ENCODE results near the gene PITPNC1.
"Not testable (repeated sequence)": the region's sequence is repeated elsewhere in the genome, so short reads cannot be mapped to it uniquely, and the experiment has no call there.

PITPNC1 gene

DNA sequence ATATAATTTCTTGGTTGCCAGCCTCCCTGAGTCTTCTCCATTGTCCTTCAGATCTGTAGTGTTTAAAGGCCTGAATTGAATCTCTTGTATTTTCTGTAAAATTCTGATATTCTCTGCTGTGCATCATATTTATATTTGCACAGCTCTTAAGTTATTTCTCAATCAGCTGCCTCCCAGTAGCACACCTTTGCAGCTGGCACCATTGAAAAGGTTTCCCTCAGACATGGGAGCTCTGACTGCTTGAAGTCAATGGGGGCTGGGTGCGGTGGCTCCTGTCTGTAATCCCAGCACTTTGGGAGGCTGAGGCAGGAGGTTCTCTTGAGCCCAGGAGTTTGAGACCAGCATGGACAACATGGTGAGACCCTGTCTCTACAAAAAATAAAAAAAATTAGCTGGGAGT, 40.4 kb downstream of the PITPNC1 start:
- no peak overlapping the region for H3K9ac ChIP-seq (ENCODE audit: low read depth, low read length)
- peaks cover 5% of the 10 kb centered on the region; the same call in 1 of the 2 replicates for H3K9me3 ChIP-seq (ENCODE audit: insufficient read depth, low read depth, low read length)
- H3K4me1 ChIP-seq (ENCODE audit: insufficient read depth, low read length): peaks cover 6% of the 10 kb centered on the region
- WGBS: 98% methylated on average over 1 of the region's 1 CpG
- H3K27me3 ChIP-seq (ENCODE audit: insufficient read depth, low read length): no peaks in the 10 kb centered on the region
- no peaks in the 10 kb centered on the region for H3K36me3 ChIP-seq (ENCODE audit: insufficient read depth, low read length)
- H3K4me3 ChIP-seq (ENCODE audit: low read length): no peak overlapping the region
- no peak overlapping the region for H3K27ac ChIP-seq (ENCODE audit: low read depth, low read length)

DNA sequence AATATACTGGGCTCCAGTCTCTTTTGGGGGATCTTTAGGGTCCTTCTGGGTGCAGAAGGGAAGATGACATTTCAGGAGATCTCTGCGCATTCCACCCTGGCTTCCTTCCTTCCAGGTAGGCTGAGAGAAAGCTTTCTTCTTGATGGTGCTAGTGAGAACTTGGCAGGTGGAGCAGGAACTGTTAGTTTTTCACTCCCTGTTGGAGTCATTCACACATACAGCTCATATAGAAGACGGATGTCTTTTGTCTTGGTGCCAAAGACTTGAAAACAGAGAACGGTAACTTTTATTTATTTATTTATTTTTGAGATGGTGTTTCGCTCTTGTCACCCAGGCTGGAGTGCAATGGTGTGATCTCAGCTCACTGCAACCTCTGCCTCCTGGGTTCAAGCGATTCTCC, 43.9 kb downstream of the PITPNC1 start:
- no peaks in the 10 kb centered on the region for H3K27me3 ChIP-seq (ENCODE audit: insufficient read depth, low read length)
- H3K9me3 ChIP-seq (ENCODE audit: insufficient read depth, low read depth, low read length): no peaks in the 10 kb centered on the region
- peaks cover 11% of the 10 kb centered on the region for H3K4me1 ChIP-seq (ENCODE audit: insufficient read depth, low read length)
- H3K27ac ChIP-seq (ENCODE audit: low read depth, low read length): no peak overlapping the region
- no peak overlapping the region for H3K4me3 ChIP-seq (ENCODE audit: low read length)
- no peak overlapping the region for H3K9ac ChIP-seq (ENCODE audit: low read depth, low read length)
- WGBS: 95% methylated on average over 4 of the region's 5 CpGs
- no peaks in the 10 kb centered on the region for H3K36me3 ChIP-seq (ENCODE audit: insufficient read depth, low read length)

DNA sequence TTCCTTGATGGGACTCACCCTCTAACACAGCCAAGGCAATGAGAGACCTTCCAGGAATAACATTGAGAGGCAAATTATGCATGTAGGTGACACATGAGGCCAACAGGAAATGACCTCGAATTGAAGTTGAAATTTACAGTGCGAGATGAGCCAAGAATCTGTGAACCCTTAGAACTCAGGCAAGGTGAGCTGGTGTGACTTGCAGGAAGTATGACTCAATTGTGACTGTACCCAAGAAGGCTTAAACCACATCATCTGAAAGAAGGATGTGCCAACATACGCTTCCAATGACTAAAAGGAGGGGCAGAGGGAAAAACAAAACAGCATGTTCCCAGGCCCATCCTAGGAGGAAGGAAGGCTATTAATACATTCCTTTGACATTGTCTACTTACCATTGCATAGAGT, 44.8 kb downstream of the PITPNC1 start:
- Histone ChIP-seq H3K27ac (ENCODE audit: low read depth, low read length) (no peak overlapping the region), H3K27me3 (ENCODE audit: insufficient read depth, low read length) (no peaks in the 10 kb centered on the region), H3K9ac (ENCODE audit: low read depth, low read length) (no peak overlapping the region), H3K4me3 (ENCODE audit: low read length) (no peak overlapping the region), H3K4me1 (ENCODE audit: insufficient read depth, low read length) (peaks cover 11% of the 10 kb centered on the region), H3K9me3 (ENCODE audit: insufficient read depth, low read depth, low read length) (no peaks in the 10 kb centered on the region), H3K36me3 (ENCODE audit: insufficient read depth, low read length) (no peaks in the 10 kb centered on the region)
- WGBS: 68% methylated on average over 3 of the region's 3 CpGs

DNA sequence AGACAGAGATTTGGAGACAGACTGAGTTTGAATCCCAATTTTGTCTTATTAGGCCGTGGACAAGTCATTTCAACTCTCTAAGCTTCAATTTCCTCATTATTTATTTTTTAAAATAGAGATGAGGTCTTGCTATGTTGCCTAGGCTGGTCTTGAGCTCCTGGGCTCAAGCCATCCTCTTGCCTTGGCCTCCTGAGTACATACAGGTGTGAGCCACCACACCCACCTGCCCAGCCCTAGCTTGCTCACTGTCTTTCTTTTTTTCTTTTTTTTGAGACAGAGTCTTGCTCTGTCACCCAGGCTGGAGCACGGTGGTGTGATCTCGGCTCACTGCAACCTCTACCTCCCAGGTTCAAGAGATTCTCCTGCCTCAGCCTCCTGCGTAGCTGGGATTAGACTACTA, 45.2 kb downstream of the PITPNC1 start:
- H3K4me1 ChIP-seq (ENCODE audit: insufficient read depth, low read length): peaks cover 11% of the 10 kb centered on the region
- H3K36me3 ChIP-seq (ENCODE audit: insufficient read depth, low read length); H3K9me3 ChIP-seq (ENCODE audit: insufficient read depth, low read depth, low read length); H3K27me3 ChIP-seq (ENCODE audit: insufficient read depth, low read length); H3K27ac ChIP-seq (ENCODE audit: low read depth, low read length); H3K4me3 ChIP-seq (ENCODE audit: low read length); H3K9ac ChIP-seq (ENCODE audit: low read depth, low read length): not testable (repeated sequence)
- 97% methylated on average over 3 of the region's 4 CpGs for WGBS

DNA sequence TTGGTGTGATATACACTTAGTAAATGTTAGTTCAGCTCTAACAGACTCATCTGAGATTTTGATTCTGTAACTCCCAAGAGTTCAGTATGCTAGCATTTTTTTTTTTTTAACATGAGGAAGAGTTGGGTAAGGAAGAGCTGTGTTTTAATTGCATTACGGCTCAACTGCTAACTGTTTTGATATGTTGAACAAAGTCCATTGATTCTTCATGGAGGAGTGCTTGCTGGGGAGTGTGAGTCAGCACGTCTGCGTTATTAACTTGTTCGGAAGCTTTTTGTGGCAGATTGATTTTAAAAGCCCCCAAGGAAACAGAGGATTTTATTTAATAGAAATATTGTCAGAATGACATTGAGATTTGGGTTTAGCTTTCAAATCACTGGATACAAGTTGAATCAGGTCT, 45.8 kb downstream of the PITPNC1 start:
- H3K9ac ChIP-seq (ENCODE audit: low read depth, low read length): no peak overlapping the region
- H3K27ac ChIP-seq (ENCODE audit: low read depth, low read length): no peak overlapping the region
- no peak overlapping the region for H3K4me3 ChIP-seq (ENCODE audit: low read length)
- H3K4me1 ChIP-seq (ENCODE audit: insufficient read depth, low read length): peaks cover 11% of the 10 kb centered on the region
- no peaks in the 10 kb centered on the region for H3K9me3 ChIP-seq (ENCODE audit: insufficient read depth, low read depth, low read length)
- H3K27me3 ChIP-seq (ENCODE audit: insufficient read depth, low read length): no peaks in the 10 kb centered on the region
- no peaks in the 10 kb centered on the region for H3K36me3 ChIP-seq (ENCODE audit: insufficient read depth, low read length)
- 87% methylated on average over 4 of the region's 4 CpGs for WGBS

DNA sequence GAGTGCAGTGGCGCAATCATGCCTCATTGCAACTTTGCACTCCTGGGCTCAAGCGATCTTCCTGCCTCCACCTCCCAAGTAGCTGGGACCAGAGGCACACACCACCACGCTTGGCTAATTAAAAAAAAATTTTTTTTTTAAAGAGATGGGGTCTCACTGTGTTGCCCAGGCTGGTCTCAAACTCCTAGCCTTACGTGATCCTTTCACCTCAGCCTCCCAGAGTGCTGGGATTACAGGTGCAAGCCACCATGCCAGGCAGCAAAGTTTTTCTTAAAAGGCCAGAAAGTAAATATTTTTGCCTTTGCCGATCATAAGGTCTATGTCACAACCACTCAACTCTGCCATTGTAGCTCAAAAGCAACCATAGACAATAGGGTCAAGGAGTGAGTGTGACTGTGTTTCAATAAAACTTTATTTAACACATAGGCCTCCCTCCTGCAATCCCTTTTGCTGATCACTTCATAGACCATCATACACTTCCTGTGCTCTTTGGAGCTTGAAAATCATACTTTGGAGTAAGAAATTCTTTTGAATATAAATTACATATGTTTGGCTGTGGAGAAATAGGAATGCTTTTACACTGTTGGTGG, 48.6 kb downstream of the PITPNC1 start:
- H3K4me1 ChIP-seq (ENCODE audit: insufficient read depth, low read length): peaks cover 11% of the 10 kb centered on the region
- H3K36me3 ChIP-seq (ENCODE audit: insufficient read depth, low read length): no peaks in the 10 kb centered on the region
- no peaks in the 10 kb centered on the region for H3K27me3 ChIP-seq (ENCODE audit: insufficient read depth, low read length)
- H3K9ac ChIP-seq (ENCODE audit: low read depth, low read length): no peak overlapping the region
- no peaks in the 10 kb centered on the region for H3K9me3 ChIP-seq (ENCODE audit: insufficient read depth, low read depth, low read length)
- 96% methylated on average over 5 of the region's 5 CpGs for WGBS
- no peak overlapping the region for H3K27ac ChIP-seq (ENCODE audit: low read depth, low read length)
- no peak overlapping the region for H3K4me3 ChIP-seq (ENCODE audit: low read length)

DNA sequence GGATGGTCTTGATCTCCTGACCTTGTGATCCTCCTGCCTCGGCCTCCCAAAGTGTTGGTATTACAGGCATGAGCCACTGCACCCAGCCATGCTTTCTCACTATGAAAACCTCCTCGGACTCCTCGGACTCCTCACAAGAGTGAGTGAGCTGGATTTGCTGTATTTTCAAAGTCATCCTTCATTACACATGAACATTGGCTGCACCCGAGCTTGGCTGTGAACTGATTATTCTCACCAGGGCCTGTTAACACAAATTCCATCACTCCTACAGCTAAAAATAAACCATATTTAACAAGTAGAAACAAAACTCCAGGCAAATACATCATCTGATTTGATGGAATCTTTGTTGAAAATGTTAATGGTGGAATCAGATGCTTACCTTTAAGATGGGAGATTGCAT, 50.3 kb downstream of the PITPNC1 start:
- no peak overlapping the region for H3K27ac ChIP-seq (ENCODE audit: low read depth, low read length)
- H3K36me3 ChIP-seq (ENCODE audit: insufficient read depth, low read length): no peaks in the 10 kb centered on the region
- H3K9ac ChIP-seq (ENCODE audit: low read depth, low read length): no peak overlapping the region
- H3K27me3 ChIP-seq (ENCODE audit: insufficient read depth, low read length): no peaks in the 10 kb centered on the region
- H3K9me3 ChIP-seq (ENCODE audit: insufficient read depth, low read depth, low read length): no peaks in the 10 kb centered on the region
- 94% methylated on average over 4 of the region's 4 CpGs for WGBS
- no peak overlapping the region for H3K4me3 ChIP-seq (ENCODE audit: low read length)
- peaks cover 5% of the 10 kb centered on the region; the same call in 1 of the 2 replicates for H3K4me1 ChIP-seq (ENCODE audit: insufficient read depth, low read length)

DNA sequence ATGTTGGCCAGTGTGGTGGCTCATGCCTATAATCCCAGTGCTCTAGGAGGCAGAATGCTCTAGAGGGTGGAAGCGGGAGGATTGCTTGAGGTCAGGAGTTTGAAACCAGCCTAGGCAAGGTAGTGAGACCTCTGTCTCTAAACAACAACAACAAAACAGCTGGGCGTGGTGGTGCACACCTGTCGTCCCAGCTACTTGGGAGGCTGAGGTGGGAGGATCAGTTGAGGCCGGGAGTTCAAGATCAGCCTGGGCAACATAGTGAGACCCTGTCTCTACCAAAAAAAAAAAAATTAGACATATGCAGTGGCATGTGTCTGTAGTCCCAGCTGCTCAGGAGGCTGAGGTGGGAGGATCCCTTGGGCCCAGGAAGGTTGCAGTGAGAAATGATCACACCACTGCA, 53.4 kb downstream of the PITPNC1 start:
- WGBS: 100% methylated on average over 4 of the region's 4 CpGs
- not testable (repeated sequence) for H3K27me3 ChIP-seq (ENCODE audit: insufficient read depth, low read length); H3K9me3 ChIP-seq (ENCODE audit: insufficient read depth, low read depth, low read length); H3K4me1 ChIP-seq (ENCODE audit: insufficient read depth, low read length); H3K36me3 ChIP-seq (ENCODE audit: insufficient read depth, low read length); H3K4me3 ChIP-seq (ENCODE audit: low read length); H3K27ac ChIP-seq (ENCODE audit: low read depth, low read length); H3K9ac ChIP-seq (ENCODE audit: low read depth, low read length)

DNA sequence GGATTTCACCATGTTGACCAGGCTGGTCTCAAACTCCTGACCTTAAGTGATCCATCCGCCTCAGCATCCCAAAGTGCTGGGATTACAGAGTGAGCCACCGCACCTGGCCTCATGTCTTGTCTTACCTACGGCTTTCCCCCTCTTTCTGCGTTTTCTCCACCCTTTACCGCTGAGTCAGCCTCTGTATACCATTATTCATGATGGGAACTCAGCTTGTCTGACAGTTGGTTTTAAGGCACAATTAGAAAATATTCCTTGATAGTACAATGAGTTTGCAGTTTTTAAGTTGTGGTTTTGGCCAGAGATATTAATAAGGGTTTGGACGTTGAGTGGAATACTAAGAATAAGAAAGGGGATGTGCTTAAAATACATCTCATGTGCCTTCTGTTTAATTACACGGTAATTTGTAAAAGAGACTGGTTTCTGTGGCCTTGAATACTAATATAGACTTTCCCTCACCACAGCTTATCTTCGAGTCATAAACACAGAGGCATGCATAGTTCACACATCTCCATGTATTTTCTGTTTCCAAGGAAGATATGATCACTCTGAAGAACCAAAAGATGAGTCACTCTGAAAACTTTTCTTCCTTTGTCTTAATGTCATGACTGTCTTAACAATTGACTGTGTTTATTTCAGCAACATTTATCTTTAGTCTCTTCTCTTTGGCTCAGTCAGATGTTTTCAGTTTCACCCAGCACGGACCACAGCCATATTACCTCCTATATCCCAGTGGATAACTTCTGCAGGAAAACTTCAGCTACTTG, 54.4 kb downstream of the PITPNC1 start:
- Histone ChIP-seq H3K9me3 (ENCODE audit: insufficient read depth, low read depth, low read length) (no peaks in the 10 kb centered on the region), H3K4me1 (ENCODE audit: insufficient read depth, low read length) (no peaks in the 10 kb centered on the region), H3K27ac (ENCODE audit: low read depth, low read length) (no peak overlapping the region), H3K36me3 (ENCODE audit: insufficient read depth, low read length) (no peaks in the 10 kb centered on the region), H3K27me3 (ENCODE audit: insufficient read depth, low read length) (no peaks in the 10 kb centered on the region), H3K4me3 (ENCODE audit: low read length) (no peak overlapping the region), H3K9ac (ENCODE audit: low read depth, low read length) (no peak overlapping the region)
- WGBS: 91% methylated on average over 9 of the region's 9 CpGs

DNA sequence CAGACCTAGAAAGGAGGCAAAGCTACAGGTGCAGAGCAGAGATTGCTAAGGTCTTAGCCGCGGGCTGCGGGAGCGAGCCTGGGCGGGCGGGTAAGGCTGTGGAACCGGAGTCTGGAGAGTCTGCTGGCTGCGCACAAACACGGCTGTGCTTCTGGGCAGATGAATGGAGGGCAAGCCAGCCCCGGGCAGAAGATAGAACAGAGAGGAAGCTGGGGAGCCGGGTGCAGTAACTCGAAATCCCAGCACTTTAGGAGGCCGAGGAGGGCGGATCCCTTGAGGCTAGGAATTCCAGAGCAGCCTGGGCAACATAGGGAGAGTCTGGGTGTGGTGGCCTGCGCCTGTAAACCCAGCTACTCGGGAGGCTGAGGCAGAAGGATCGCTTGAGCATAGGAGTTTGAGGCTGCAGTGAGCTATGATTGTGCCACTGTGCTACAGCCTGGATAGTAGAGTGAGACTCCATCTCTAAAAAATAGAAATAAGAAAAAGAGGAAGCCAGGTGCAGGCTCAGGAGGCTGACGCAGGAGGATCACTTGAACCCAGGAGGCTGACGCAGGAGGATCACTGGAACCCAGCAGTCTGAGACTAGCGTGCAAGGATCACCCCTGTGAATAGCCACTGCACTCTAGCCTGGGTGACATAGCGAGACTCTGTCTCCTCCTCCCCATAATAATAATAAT, 56.3 kb downstream of the PITPNC1 start:
- Histone ChIP-seq H3K9me3 (ENCODE audit: insufficient read depth, low read depth, low read length) (no peaks in the 10 kb centered on the region), H3K4me3 (ENCODE audit: low read length) (no peak overlapping the region), H3K36me3 (ENCODE audit: insufficient read depth, low read length) (no peaks in the 10 kb centered on the region), H3K9ac (ENCODE audit: low read depth, low read length) (no peak overlapping the region; the same call in 1 of the 2 replicates), H3K27me3 (ENCODE audit: insufficient read depth, low read length) (no peaks in the 10 kb centered on the region), H3K4me1 (ENCODE audit: insufficient read depth, low read length) (no peaks in the 10 kb centered on the region; the same call in 1 of the 2 replicates), H3K27ac (ENCODE audit: low read depth, low read length) (no peak overlapping the region)
- WGBS: 91% methylated on average over 20 of the region's 21 CpGs

DNA sequence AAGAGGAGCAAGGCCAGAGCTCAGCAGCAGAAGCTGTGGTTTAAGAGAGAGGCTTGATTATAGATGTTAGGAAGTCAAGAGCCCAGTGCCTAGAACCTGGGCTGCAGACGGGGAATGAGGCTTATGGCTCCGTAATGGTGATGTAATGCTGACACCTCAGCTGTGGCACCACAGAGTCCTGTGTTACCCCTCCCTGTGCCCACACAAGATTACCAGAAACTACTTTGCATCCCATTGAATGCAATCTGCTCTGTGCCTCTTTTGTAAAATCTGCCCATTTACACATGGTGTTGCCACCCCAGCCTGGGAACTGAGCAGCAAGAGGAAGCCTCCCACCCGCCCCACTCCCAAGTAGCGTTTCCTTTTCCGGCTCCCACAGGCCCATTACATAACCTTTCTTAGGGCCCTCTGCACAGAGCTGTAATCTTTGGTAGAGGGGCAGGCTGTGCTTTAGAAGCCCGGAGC, 57.0 kb downstream of the PITPNC1 start:
- Histone ChIP-seq H3K9ac (ENCODE audit: low read depth, low read length) (no peak overlapping the region), H3K36me3 (ENCODE audit: insufficient read depth, low read length) (no peaks in the 10 kb centered on the region), H3K9me3 (ENCODE audit: insufficient read depth, low read depth, low read length) (no peaks in the 10 kb centered on the region), H3K4me1 (ENCODE audit: insufficient read depth, low read length) (peaks cover 7% of the 10 kb centered on the region; the same call in 1 of the 2 replicates), H3K4me3 (ENCODE audit: low read length) (no peak overlapping the region), H3K27me3 (ENCODE audit: insufficient read depth, low read length) (no peaks in the 10 kb centered on the region), H3K27ac (ENCODE audit: low read depth, low read length) (no peak overlapping the region)
- 90% methylated on average over 6 of the region's 6 CpGs for WGBS

Data from HUES64 (cell line).